ENCODE data around the gene AHNAK2.
"Not testable (repeated sequence)": the region's sequence is repeated elsewhere in the genome, so short reads cannot be mapped to it uniquely, and the experiment has no call there.

AHNAK2 gene

DNA sequence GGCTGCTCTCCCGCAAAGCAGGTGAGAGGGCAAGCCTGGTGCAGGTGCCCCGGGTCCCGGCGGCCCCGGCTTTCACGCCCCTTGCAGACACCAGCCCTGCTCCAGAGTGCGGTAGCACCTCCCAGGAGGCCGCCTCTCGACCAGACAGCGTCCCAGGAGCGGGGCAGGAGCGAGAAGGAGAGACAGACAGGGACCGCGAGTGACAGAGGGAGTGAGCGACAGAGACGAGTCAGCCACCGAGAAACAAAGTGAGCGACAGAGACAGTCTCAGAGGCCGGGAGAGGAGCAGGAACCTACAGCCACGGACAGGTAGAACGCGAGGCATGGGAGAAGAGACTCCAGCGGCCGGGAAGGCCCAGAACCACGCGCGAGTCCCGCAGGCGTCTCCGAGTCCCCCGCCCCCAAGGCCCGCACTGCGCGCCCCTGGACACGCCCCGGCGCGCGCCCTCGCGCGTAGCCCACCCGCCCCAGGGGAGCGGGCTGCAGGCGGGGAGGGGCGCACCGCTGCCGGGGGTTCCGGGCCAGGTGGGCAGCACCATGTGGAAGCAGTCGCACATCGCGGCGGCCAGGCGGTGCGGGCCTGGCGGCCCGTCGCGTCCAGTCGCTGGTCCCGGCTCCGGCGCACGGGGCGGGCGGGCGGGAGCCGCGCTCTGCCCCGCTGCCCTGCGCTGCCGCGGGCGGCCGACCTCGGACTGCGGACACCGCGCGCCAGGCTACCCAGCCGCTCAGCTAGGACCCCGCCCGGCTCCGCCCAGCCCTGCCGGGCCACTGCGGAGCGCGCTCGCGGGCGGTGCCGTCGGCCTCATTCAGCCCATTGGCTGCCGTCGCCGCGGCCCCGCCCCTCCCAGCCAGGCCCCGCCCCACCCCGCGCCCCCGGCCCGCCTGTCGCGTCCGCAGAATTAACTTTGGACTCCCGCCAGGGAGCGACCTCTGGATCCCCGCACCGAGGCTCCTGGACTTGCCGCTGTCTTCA is at the start of gene AHNAK2:
TSS of gene AHNAK2 (minus strand) at position 694 of the 973 bp plus-strand sequence. CDS start at position 557, 137 bp downstream.
- DNase-seq (ENCODE audit: low spot score): peak; percentile 92

DNA sequence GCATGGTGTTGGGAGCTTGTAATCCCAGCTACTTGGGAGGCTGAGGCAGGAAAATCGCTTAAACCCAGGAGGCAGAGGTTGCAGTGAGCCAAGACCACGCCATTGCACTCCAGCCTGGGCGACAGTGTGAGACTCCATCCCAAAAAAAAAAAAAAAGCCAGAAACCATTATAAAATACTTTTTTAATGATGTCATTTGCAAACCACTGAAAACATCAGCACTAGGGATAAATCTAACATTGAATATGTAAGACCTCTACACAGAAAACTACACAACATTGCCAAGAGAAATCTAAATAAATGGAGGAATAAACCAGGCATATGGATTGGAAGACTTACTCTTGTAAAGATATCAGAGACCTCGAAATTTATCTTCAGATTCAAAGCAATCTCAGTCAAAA is 49.5 kb upstream of the AHNAK2 start:
- DNase-seq (ENCODE audit: low spot score): not testable (repeated sequence)

- no peak for DNase-seq (ENCODE audit: low spot score)
Observed at GRCh38 chr14:105026802-105027563, 48.8 kb upstream of the AHNAK2 start.

DNA sequence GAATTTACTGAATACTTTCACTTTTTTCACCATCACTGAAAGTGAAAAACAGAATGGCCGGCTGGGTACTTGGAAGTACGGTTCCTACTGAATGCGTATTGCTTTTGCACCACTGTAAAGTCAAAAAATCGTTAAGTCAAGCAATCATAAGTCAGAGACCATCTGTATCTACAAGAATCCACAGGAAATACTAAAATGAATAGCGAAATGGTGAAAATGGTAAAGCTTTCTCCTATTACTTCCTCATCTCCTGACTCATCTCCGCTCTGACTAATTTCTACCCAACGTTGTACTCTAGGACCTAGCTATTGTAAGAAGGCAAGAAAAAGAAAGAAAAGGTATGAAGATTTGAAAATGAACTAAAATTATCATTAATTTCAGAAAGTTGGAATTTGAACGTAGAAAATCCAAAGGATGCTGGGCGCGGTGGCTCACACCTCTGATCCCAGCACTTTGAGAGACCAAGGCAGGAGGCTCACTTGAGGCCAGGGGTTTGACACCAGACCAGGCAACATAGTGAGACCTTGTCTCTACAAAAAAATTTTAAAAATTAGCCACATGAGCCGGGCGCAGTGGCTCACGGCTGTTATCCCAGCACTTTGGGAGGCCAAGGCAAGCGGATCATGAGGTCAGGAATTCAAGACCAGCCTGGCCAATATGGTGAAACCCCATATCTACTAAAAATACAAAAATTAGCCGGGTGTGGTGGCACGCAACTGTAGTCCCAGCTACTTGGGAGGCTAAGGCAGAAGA is 48.0 kb upstream of the AHNAK2 start:
- DNase-seq (ENCODE audit: low spot score): no peak

GRCh38 chr14:105025429-105025828 is 47.3 kb upstream of the AHNAK2 start:
- no peak for DNase-seq (ENCODE audit: low spot score)

DNA sequence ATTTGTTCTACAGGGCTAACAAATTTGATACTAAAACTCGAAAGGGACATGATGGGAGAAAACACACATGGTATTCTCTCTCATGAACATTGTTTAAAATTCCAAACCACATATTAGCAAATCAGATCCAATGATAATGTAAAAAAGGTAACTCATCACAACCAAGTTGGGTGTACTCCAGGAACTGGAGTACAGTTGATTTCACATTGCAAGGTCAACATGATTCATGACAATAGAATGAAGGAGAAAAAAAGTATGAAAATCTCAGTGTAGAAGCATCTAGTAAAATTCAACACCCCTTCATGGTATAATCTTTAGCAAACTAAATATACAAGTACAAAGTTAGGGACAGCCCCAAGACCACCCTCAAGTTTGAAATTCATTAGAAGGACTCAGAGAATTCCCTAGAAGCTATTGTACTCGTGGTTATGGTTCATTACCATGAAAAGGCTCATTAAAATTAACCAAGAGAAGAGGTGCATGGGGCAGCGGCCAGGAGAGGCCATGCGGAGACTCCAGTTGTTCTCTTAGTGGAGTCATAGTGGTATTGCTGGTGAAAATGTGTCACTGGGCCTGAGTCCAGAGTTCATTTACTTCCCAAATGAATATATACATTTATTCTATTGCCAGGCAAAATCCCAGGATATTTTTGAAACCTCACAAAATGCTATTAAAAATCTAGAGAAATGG is 45.8 kb upstream of the AHNAK2 start:
- DNase-seq (ENCODE audit: low spot score): no peak

DNA sequence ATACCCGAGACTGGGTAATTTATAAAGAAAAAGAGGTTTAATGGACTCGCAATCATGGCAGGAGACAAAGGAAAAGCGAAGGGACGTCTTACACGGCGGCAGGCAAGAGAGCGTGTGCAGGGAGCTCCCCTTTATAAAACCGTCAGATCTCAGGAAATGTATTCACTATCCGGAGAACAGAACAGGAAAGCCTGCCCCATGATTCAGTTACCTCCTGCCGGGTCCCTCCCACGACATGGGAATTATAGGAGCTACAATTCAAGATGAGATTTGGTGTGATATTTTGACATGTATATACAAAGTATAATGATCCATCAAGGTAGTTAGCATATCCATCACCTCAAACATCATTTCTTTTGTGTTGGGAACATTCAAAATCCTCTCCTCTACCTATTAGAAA is 45.0 kb upstream of the AHNAK2 start:
- no peak for DNase-seq (ENCODE audit: low spot score)

DNA sequence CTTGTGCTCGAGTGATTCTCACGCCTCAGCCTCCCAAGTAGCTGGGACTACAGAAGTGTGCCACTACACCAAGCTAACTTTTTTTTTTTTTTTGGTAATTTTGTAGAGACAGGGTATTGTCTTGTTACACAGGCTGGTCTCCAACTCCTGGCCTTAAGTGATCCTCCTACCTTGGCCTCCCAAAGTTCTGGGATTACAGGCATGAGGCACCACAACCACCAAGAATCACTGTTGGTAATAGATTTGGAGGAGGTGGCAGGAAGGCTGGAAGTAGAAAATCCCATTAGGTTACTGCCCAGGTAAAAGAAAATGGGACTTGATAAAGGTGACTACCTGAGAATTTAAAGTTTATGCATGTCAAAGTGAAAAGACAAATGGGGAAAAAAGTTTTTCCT is 44.1 kb upstream of the AHNAK2 start:
- no peak for DNase-seq (ENCODE audit: low spot score)

GRCh38 chr14:105021656-105022275 is 43.6 kb upstream of the AHNAK2 start:
- peak; percentile 74 for DNase-seq (ENCODE audit: low spot score)

GRCh38 chr14:105020815-105021655 is 42.9 kb upstream of the AHNAK2 start, which contains the start of gene CDCA4:
Gene CDCA4, minus strand, starts transcription at chr14:105021083. Its CDS starts 9,154 bp downstream, at chr14:105011929.
- DNase-seq (ENCODE audit: low spot score): peak; percentile 99

GRCh38 chr14:105019861-105020814 is 42.0 kb upstream of the AHNAK2 start:
- DNase-seq (ENCODE audit: low spot score): peak; percentile 64

DNA sequence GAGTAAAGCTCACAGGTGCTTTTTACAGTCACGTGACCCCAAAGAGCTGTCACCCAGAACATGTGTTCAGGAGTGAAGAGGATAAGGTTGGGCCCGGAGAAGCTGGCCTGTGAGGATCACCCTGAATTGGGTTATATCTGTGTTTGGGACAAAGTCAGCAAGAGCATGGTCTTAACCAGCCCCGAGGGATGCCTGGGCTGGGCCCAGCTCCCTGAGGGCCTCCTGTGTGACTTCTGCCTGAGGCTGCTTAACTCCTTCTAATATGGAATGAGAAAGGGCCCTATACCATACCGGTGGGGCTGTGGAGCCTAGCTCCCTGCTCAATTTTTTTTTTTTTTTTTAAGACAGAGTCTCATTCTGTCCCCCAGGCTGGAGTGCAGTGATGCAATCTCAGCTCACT is 40.2 kb upstream of the AHNAK2 start:
- no peak for DNase-seq (ENCODE audit: low spot score)

GRCh38 chr14:105015905-105016304 is 37.7 kb upstream of the AHNAK2 start:
- no peak for DNase-seq (ENCODE audit: low spot score)

- DNase-seq (ENCODE audit: low spot score): no peak
Observed at GRCh38 chr14:105015242-105015641, 37.1 kb upstream of the AHNAK2 start.

GRCh38 chr14:105014631-105015030 is 36.5 kb upstream of the AHNAK2 start:
- DNase-seq (ENCODE audit: low spot score): no peak

GRCh38 chr14:105014032-105014431 is 35.9 kb upstream of the AHNAK2 start:
- no peak for DNase-seq (ENCODE audit: low spot score)

- DNase-seq (ENCODE audit: low spot score): no peak
Observed at GRCh38 chr14:105013150-105013785, 35.1 kb upstream of the AHNAK2 start.
